Stimulated activated CD4-positive, alpha-beta T cell treated with anti-CD3 and anti-CD28 coated beads, Interleukin-4, amount 100 ng/mL, for 4 hours (primary cell): ENCODE measurements around the gene SHANK1.
"Not testable (repeated sequence)": the region's sequence is repeated elsewhere in the genome, so short reads cannot be mapped to it uniquely, and the experiment has no call there.

Source experiments
- DNase-seq, 2 experiments: peaks; one replicate each; pipeline ENCODE4 v3.0.0-alpha.2; 2020

SHANK1 gene

DNA sequence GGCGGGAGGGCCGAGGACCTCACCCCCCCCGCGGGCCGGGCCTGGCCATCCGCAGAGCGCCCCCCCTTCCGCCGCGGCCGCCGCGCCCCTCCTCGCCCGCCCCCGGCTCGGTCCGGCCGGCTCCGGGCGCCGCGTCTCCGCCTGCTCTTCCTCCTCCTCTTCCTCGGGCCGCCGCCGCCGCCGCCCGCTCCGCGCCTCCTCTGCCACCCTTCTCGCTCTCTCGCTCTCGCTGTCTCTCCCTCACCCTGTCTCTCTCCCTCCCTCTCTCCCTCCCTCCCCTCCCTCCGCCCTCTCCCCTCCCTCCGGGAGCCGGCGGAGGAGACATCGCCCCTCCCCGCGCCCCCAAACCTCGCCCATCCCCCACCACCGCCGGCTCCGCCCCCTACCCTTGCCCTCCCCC is at the start of gene SHANK1:
TSS of gene SHANK1 (minus strand) at position 237 of the 400 bp plus-strand sequence. CDS start 2,883 bp downstream, outside the sequence.
- DNase-seq = no peak

- DNase-seq = no peak
These were observed 48.7 kb upstream of the SHANK1 start for GRCh38 chr19:50768277-50768676.

GRCh38 chr19:50767263-50767662 is 47.7 kb upstream of the SHANK1 start:
- DNase-seq = not testable (repeated sequence)

DNA sequence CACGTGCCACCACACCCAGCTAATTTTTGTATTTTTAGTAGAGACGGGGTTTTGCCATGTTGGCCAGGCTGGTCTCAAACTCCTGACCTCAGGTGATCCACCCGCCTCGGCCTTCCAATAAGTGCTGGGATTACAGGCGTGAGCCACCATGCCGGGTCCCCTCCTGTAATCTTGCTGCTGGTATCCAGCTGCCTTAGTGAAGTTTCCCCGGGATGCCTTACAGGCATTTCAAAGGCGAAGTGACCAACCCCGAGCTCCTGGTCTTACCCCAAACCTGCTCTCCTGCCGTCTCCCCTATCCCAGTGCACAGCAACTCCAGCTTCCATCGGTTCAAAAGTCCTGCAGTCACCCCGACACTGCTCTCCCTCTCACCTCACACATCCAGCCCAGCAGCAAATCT is 47.1 kb upstream of the SHANK1 start:
- not testable (repeated sequence) for DNase-seq

- no peak for DNase-seq
These were observed 44.8 kb upstream of the SHANK1 start for GRCh38 chr19:50764409-50764808.

DNA sequence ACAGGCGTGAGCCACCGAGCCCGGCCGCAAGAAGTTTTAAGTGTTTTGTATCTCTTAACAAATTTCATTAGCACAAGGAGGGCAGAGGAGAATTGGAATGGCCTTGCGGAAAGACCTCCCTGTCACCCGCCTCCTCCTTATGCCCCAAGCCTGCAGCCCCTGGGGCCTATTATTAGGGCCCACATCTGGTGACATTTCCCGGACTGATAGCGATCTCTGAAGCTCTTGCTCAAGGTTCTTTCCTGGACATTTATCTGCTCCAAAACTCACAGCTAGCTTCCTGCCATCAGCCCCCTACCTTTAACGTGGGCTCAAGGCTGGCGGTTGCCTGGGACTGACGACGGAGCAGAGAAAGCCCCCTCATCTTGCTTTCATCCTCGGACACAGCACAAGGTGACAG is 43.9 kb upstream of the SHANK1 start:
- not testable (repeated sequence) for DNase-seq

DNA sequence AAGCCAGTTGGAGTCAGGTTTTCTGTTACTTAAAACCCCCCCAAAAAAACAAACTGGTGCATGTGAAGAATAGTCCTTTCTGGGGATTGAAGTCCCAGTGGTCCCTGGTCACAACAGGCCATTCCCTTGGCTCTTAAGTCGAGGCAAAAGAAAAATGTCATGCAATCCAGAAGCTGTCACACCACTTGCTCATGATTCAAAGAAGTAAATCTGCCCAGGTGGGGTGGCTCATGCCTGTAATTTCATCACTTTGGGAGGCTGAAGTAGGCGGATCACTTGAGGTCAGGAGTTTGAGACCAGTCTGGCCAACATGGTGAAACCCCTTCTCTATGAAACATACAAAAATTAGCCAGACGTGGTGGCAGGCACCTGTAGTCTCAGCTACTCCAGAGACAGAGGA is 41.9 kb upstream of the SHANK1 start:
- DNase-seq = not testable (repeated sequence)

DNA sequence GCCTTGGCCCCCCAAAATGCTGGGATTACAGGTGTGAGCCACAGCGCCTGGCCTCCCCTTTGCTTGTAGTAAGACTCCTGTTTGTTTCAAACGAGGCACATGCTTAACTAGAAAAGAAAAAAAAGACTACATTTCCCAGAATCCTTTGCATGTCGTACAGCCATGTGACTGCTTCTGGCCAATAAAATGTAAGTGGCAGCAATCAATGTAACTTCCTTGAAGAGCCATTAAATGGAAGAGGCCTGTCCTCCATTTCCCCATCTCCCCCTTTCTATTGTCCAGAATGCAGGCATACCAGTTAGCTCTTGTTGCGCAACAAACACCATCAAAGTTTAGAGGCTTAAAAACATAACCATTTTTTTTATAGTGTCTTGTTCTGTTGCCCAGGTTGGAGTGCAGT is 40.3 kb upstream of the SHANK1 start:
- no peak for DNase-seq

GRCh38 chr19:50759076-50759475 is 39.5 kb upstream of the SHANK1 start:
- DNase-seq = not testable (repeated sequence)

GRCh38 chr19:50757624-50758023 is 38.0 kb upstream of the SHANK1 start:
- DNase-seq = not testable (repeated sequence)

- DNase-seq = not testable (repeated sequence)
These were observed 36.6 kb upstream of the SHANK1 start for GRCh38 chr19:50756244-50756643.

GRCh38 chr19:50753879-50754278 is 34.3 kb upstream of the SHANK1 start:
- no peak for DNase-seq

DNA sequence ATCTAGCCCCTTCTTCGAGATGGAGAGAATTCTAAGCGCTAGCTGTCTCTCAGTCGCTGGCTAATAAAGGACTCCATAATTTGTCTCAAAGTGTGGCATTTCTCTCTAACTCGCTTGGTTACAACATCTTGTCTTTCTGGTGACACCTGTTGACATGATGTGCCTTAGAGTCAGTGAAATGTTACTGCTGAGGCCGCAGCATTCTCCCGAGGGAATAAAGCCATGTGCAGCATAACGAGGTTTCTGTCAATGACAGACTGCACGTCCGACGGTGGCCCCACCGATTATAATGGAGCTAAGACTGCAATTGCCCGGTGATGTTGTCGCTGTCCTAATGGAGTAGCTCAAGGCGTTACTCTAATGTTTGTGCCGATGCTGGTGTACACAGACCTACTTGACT is 30.4 kb upstream of the SHANK1 start:
- no peak for DNase-seq

DNA sequence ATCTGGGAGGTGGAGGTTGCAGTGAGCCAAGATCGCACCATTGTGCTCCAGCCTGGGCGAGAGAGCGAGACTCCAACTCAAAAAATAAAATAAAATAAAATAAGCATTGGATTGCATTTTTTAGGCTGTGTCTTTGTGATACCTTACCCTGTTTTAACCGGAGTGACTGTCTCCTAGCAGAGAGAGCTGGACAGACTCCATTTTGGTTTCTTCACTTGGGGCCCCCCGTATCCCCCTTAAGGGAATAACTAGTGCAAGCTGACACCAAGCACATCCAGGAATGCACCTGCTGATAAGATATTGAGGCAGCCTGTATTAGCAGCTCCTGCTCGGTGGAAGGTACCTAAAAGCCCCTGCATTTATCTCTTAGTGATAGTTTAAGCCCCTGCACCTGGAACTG is 29.9 kb upstream of the SHANK1 start:
- DNase-seq = no peak

DNA sequence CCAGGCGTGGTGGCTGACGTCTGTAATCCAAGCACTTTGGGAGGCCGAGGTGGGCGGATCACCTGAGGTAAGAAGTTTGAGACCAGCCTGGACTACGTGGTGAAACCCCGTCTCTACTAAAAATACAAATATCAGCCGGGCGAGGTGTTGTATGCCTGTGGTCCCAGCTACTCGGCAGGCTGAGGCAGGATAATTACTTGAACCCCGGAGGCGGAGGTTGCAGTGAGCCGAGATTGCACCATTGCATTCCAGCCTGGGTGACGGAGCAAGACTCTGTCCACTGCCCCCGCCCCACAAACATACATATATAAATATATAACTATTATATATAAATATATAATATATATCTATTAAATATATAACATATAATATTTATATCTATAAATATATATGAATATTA is 27.5 kb upstream of the SHANK1 start:
- not testable (repeated sequence) for DNase-seq

- DNase-seq = no peak
These were observed 25.6 kb upstream of the SHANK1 start for GRCh38 chr19:50745221-50745620.

- no peak for DNase-seq
These were observed 23.9 kb upstream of the SHANK1 start for GRCh38 chr19:50743537-50743936.

GRCh38 chr19:50741179-50741933 is 21.8 kb upstream of the SHANK1 start:
- no peak for DNase-seq

GRCh38 chr19:50739914-50740426 is 20.4 kb upstream of the SHANK1 start:
- no peak for DNase-seq

DNA sequence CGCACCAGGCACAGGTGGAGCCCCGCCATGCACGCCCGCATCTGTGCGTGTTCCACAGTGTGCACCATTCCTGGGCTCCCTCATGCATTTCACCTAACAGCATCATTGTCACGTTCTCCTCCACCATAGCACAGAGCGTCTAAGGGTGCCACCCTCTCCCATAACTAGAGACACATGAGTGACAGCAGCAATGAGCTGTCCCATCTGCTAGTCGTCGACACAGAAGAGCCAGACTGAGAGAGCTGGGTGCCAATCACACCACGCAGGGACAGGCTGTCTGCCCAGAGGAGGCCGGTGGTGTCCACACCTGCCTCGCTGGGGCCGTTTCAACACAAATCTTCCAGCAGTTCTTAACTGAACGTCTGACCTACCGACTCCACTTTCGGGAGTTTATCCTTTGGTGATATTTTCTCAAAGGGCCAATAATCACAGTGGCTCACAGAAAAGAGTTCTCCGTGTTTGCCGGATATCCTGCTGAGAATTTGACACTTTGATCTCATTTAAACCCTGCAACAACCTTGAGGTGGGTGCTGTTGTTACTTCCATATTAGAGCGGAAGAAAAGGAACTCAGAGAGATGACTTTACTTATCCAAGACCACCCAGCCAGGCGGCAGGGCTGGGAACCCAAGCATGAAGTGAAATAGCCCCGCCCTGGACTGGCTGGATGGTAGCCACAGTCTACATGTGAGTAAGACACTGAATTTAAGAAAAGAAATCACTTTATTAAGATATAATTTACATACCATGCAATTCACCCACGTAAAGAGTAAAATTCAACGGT is 19.7 kb upstream of the SHANK1 start:
- no peak for DNase-seq

- DNase-seq = no peak
These were observed 16.7 kb upstream of the SHANK1 start for GRCh38 chr19:50736338-50736737.

GRCh38 chr19:50735869-50736268 is 16.3 kb upstream of the SHANK1 start:
- DNase-seq = no peak

DNA sequence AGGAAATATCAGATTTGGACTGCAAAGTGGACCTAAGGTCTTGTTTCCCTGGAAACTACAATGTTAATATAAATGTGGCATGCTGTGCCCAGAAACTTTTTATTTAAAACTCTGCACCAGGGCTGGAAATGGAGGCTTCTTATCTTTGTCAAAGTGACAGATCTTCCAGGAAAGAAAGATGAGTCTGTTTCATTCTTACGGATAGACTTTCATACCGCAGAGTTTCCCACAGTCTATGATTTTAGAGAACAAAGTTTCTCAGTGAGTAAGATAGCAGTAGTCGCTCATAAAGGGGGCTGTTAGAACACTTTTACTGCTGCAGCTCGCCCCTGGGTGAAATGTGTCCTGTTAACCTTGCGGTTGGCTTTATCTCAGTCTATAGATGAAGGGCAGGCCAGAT is 10.3 kb upstream of the SHANK1 start:
- DNase-seq = no peak
